MM.1S (cell line): ENCODE results near the gene HLA-E.

Experiments used
- DNase-seq: peaks from one replicate; pipeline ENCODE4 v3.0.0-alpha.2; 2015
- H2AFZ ChIP-seq: fragments of 300-600 bp; sonication (generic); 2 replicates; pipeline ENCODE4 v1.6.0; 2016; ENCODE audit warnings: antibody characterized with exemption, low read length
- H3F3A ChIP-seq: fragments of 300-600 bp; sonication (generic); 2 replicates; pipeline ENCODE4 v1.6.1; 2016; ENCODE audit warnings: mild to moderate bottlenecking, antibody characterized with exemption, low read length, moderate library complexity, mixed read lengths; ENCODE audit not compliant: insufficient read depth
- H3K27ac ChIP-seq: fragments of 300-600 bp; sonication (generic); 2 replicates; pipeline ENCODE4 v1.5.1; 2016; ENCODE audit warnings: mild to moderate bottlenecking, low read length
- H3K27me3 ChIP-seq: fragments of 300-600 bp; sonication (generic); replicated peaks from 2 replicates; pipeline ENCODE4 v1.6.0; 2016; ENCODE audit warnings: low read length; ENCODE audit not compliant: insufficient read depth
- H3K36me3 ChIP-seq: fragments of 300-600 bp; sonication (generic); replicated peaks from 2 replicates; pipeline ENCODE4 v1.6.1; 2016; ENCODE audit warnings: mild to moderate bottlenecking, low read length, mixed read lengths; ENCODE audit not compliant: insufficient read depth
- H3K4me1 ChIP-seq: fragments of 300-600 bp; sonication (generic); 2 replicates; pipeline ENCODE4 v1.6.1; 2016; ENCODE audit warnings: low read length, mixed read lengths
- H3K4me2 ChIP-seq: fragments of 300-600 bp; sonication (generic); 2 replicates; pipeline ENCODE4 v1.6.0; 2016; ENCODE audit warnings: low read depth, low read length
- H3K4me3 ChIP-seq: fragments of 300-600 bp; sonication (generic); 2 replicates; pipeline ENCODE4 v1.5.1; 2016; ENCODE audit warnings: low read length, mixed read lengths
- H3K79me2 ChIP-seq: fragments of 300-600 bp; sonication (generic); 2 replicates; pipeline ENCODE4 v1.6.1; 2016; ENCODE audit warnings: mixed run types, low read length, mixed read lengths
- H3K9ac ChIP-seq: fragments of 300-600 bp; sonication (generic); 2 replicates; pipeline ENCODE4 v1.6.1; 2016; ENCODE audit warnings: low read length, mixed read lengths
- H3K9me2 ChIP-seq: fragments of 300-600 bp; sonication (generic); replicated peaks from 2 replicates; pipeline ENCODE4 v1.6.1; 2016; ENCODE audit warnings: mild to moderate bottlenecking, low read length, mixed read lengths; ENCODE audit not compliant: insufficient read depth
- H3K9me3 ChIP-seq: fragments of 300-600 bp; sonication (generic); replicated peaks from 2 replicates; pipeline ENCODE4 v1.6.1; 2016; ENCODE audit warnings: mild to moderate bottlenecking, low read length, mixed read lengths; ENCODE audit not compliant: insufficient read depth
- H4K20me1 ChIP-seq: fragments of 300-600 bp; sonication (generic); 2 replicates; pipeline ENCODE4 v1.6.1; 2016; ENCODE audit warnings: mild to moderate bottlenecking, low read length, moderate library complexity, mixed read lengths; ENCODE audit not compliant: insufficient read depth
- CTCF ChIP-seq: fragments of 300-600 bp; sonication (generic); IDR thresholded peaks from 2 replicates; pipeline ENCODE4 v1.5.1; 2016; ENCODE audit warnings: antibody characterized with exemption, low read length, mixed read lengths
- EZH2 ChIP-seq: fragments of 300-600 bp; sonication (generic); optimal IDR thresholded peaks from 2 replicates; pipeline ENCODE3; 2017; ENCODE audit warnings: low read depth, mild to moderate bottlenecking, antibody characterized with exemption, low read length, mixed read lengths
- EZH2phosphoT487 ChIP-seq: fragments of 300-600 bp; sonication (generic); IDR thresholded peaks from 2 replicates; pipeline ENCODE4 v1.6.1; 2018; ENCODE audit warnings: antibody characterized with exemption, low read length

Gene HLA-E

DNA sequence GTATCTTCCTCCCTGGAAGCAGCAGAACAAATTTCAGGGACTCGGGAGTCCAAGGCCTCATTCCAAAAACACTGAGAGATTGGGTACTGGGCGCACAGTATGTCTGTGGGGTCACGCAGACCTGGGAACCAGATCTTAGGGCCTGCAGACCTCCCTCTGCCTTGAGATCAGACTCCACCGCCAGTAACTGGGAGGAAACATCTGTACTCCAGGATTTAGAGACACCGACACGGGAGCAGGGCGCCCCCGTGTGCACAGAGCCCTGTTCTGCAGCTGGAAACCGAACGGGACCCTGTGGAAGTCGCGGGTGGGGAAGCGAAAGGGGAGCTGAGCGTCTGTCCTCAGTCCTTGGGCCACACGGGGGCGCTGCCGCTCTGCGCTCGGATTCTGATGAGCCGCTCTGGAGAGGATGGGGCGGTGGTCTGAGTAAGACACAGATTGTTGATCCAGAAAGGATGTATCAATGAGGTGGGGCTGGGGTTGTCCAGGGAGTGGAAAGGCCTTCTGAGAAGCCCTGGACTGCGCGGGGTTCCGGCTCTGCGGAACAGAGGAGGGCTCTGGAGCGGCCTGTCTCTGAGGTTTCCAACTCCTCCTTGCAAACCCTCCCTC lies 35.7 kb upstream of the HLA-E start:
- H3K9me2 ChIP-seq, result no peaks in the 10 kb centered on the region
- H3K4me3 ChIP-seq, result no peak overlapping the region
- H3K27ac ChIP-seq, result no peak overlapping the region
- TF ChIP-seq EZH2phosphoT487, result no peak
- TF ChIP-seq EZH2, result no peak
- peak; percentile 70 for TF ChIP-seq CTCF
- no peak overlapping the region for H2AFZ ChIP-seq
- H4K20me1 ChIP-seq, result peaks cover 15% of the 10 kb centered on the region; the same call in 1 of the 2 replicates
- no peak overlapping the region for H3K9ac ChIP-seq
- peak; percentile 67 for DNase-seq
- H3K27me3 ChIP-seq, result peaks cover 86% of the 10 kb centered on the region
- H3K4me2 ChIP-seq, result peak overlapping the region; percentile 40; the same call in 1 of the 2 replicates
- peaks cover 23% of the 10 kb centered on the region for H3K4me1 ChIP-seq
- no peaks in the 10 kb centered on the region for H3K36me3 ChIP-seq
- H3K9me3 ChIP-seq, result no peaks in the 10 kb centered on the region
- peaks cover 12% of the 10 kb centered on the region for H3F3A ChIP-seq
- H3K79me2 ChIP-seq, result no peaks in the 10 kb centered on the region

GRCh38 chr6:30459145-30459544 lies 30.2 kb upstream of the HLA-E start:
- Histone ChIP-seq H3K4me2 (no peak overlapping the region), H3K9ac (no peak overlapping the region), H3K79me2 (no peaks in the 10 kb centered on the region), H3F3A (peaks cover 10% of the 10 kb centered on the region), H3K27me3 (peaks cover 100% of the 10 kb centered on the region), H3K36me3 (no peaks in the 10 kb centered on the region), H3K4me3 (no peak overlapping the region), H4K20me1 (no peaks in the 10 kb centered on the region; the same call in 1 of the 2 replicates), H3K4me1 (peaks cover 11% of the 10 kb centered on the region), H2AFZ (no peak overlapping the region), H3K9me2 (no peaks in the 10 kb centered on the region), H3K27ac (no peak overlapping the region), H3K9me3 (no peaks in the 10 kb centered on the region)
- TF ChIP-seq EZH2phosphoT487 (no peak), EZH2 (no peak), CTCF (no peak)
- DNase-seq, result no peak

GRCh38 chr6:30461055-30461454 lies 28.3 kb upstream of the HLA-E start:
- Histone ChIP-seq H3K9ac (no peak overlapping the region), H3K27me3 (peaks cover 100% of the 10 kb centered on the region)
- no peak for TF ChIP-seq CTCF
- no peak for TF ChIP-seq EZH2
- no peak for TF ChIP-seq EZH2phosphoT487

More at GRCh38 chr6:30461055-30461454, 28.3 kb upstream of the HLA-E start:
- no peaks in the 10 kb centered on the region for H3K9me2 ChIP-seq
- no peak overlapping the region for H3K27ac ChIP-seq
- no peak for DNase-seq
- H3K4me1 ChIP-seq, result peaks cover 19% of the 10 kb centered on the region
- no peak overlapping the region for H3K4me3 ChIP-seq
- no peak overlapping the region for H3K4me2 ChIP-seq
- no peak overlapping the region for H2AFZ ChIP-seq
- H4K20me1 ChIP-seq, result peaks cover 3% of the 10 kb centered on the region; the same call in 1 of the 2 replicates
- H3K36me3 ChIP-seq, result no peaks in the 10 kb centered on the region
- H3K9me3 ChIP-seq, result no peaks in the 10 kb centered on the region
- peaks cover 10% of the 10 kb centered on the region for H3F3A ChIP-seq
- H3K79me2 ChIP-seq, result no peaks in the 10 kb centered on the region
